Neural cell (in vitro differentiated cells): ENCODE results near the gene SLC1A2. TPM values are rescaled to one million over a fixed set of nuclear protein-coding genes. Genes with fewer than 3 reads are reported as not detected.

ENCODE experiments used
- H2AFZ ChIP-seq: fragments of 200-600, 300-800 bp; sonication (generic), shearing (Covaris generic); 2 replicates; pipeline ENCODE4 v1.6.0; 2014; ENCODE audit warnings: low read depth, mild to moderate bottlenecking, antibody characterized with exemption, low read length, moderate library complexity
- H3F3A ChIP-seq: fragments of 200-600 bp; shearing (Covaris generic); 2 replicates; pipeline ENCODE4 v1.6.1; 2016; ENCODE audit warnings: mild to moderate bottlenecking, moderate library complexity, mixed read lengths, antibody characterized with exemption, low read length; ENCODE audit not compliant: insufficient read depth, poor library complexity, severe bottlenecking
- H3K27ac ChIP-seq: fragments of 200-600, 300-800 bp; sonication (generic), shearing (Covaris generic); 2 replicates; pipeline ENCODE4 v1.5.1; 2014; ENCODE audit warnings: mild to moderate bottlenecking, low read length, moderate library complexity
- H3K27me3 ChIP-seq: fragments of 300-800, 200-600 bp; sonication (generic), shearing (Covaris generic); 2 replicates; pipeline ENCODE4 v1.6.0; 2014; ENCODE audit warnings: mild to moderate bottlenecking, low read depth, low read length, moderate library complexity; ENCODE audit not compliant: insufficient read depth
- H3K36me3 ChIP-seq: fragments of 300-800, 200-600 bp; sonication (generic), shearing (Covaris generic); 2 replicates; pipeline ENCODE4 v1.5.1; 2014; ENCODE audit warnings: mild to moderate bottlenecking, antibody characterized with exemption, low read length, moderate library complexity; ENCODE audit not compliant: insufficient read depth
- H3K4me2 ChIP-seq: fragments of 300-800, 200-600 bp; sonication (generic), shearing (Covaris generic); 2 replicates; pipeline ENCODE4 v1.6.0; 2014; ENCODE audit warnings: mild to moderate bottlenecking, low read length
- H3K4me3 ChIP-seq: fragments of 300-800, 200-600 bp; sonication (generic), shearing (Covaris generic); 2 replicates; pipeline ENCODE4 v1.5.1; 2014; ENCODE audit warnings: mild to moderate bottlenecking, low read length, moderate library complexity
- H3K79me2 ChIP-seq: fragments of 200-600 bp; shearing (Covaris generic); replicated peaks from 2 replicates; pipeline ENCODE4 v1.6.0; 2014; ENCODE audit warnings: mild to moderate bottlenecking, low read length, moderate library complexity; ENCODE audit not compliant: insufficient read depth
- H3K9ac ChIP-seq: fragments of 300-800, 200-600 bp; sonication (generic), shearing (Covaris generic); 2 replicates; pipeline ENCODE4 v1.6.1; 2016; ENCODE audit warnings: mild to moderate bottlenecking, low read length, mixed read lengths
- H3K9me2 ChIP-seq: fragments of 200-600 bp; shearing (Covaris generic); 2 replicates; pipeline ENCODE4 v1.6.1; 2016; ENCODE audit warnings: mild to moderate bottlenecking, low read length, mixed read lengths; ENCODE audit not compliant: insufficient read depth
- H3K9me3 ChIP-seq: fragments of 200-600, 300-800 bp; sonication (generic), shearing (Covaris generic); 2 replicates; pipeline ENCODE4 v1.6.1; 2016; ENCODE audit warnings: mild to moderate bottlenecking, mixed run types, low read length, moderate library complexity, mixed read lengths
- H4K20me1 ChIP-seq: fragments of 200-600 bp; shearing (Covaris generic); 2 replicates; pipeline ENCODE4 v1.6.1; 2016; ENCODE audit warnings: mild to moderate bottlenecking, mixed run types; ENCODE audit not compliant: insufficient read depth
- CTCF ChIP-seq: fragments of 450-650 bp; IDR thresholded peaks from 2 replicates; pipeline ENCODE4 v1.5.1; 2014; ENCODE audit warnings: antibody characterized with exemption, mild to moderate bottlenecking, moderate library complexity; ENCODE audit not compliant: poor library complexity, severe bottlenecking
- EP300 ChIP-seq: fragments of 450-650 bp; conservative IDR thresholded peaks from 2 replicates; pipeline ENCODE4 v1.6.1; 2014; ENCODE audit warnings: antibody characterized with exemption, mild to moderate bottlenecking, moderate library complexity; ENCODE audit not compliant: poor library complexity, severe bottlenecking
- EZH2 ChIP-seq: fragments of 200-600, 300-800 bp; shearing (Covaris generic), sonication (generic); IDR thresholded peaks from 2 replicates; pipeline ENCODE4 v1.6.1; 2014; ENCODE audit warnings: antibody characterized with exemption, low read length, borderline replicate concordance, mild to moderate bottlenecking; ENCODE audit not compliant: insufficient read depth, poor library complexity, severe bottlenecking
- MXI1 ChIP-seq: fragments of 450-650 bp; conservative IDR thresholded peaks from 2 replicates; pipeline ENCODE4 v1.6.1; 2014; ENCODE audit warnings: antibody characterized with exemption, mild to moderate bottlenecking; ENCODE audit not compliant: poor library complexity, severe bottlenecking
- POLR2AphosphoS5 ChIP-seq: IDR thresholded peaks from 2 replicates; pipeline ENCODE4 v1.6.1; 2012
- RAD21 ChIP-seq: fragments of 450-650 bp; conservative IDR thresholded peaks from 2 replicates; pipeline ENCODE4 v1.6.1; 2014; ENCODE audit warnings: antibody characterized with exemption, mild to moderate bottlenecking, moderate library complexity
- SMC3 ChIP-seq: fragments of 450-650 bp; conservative IDR thresholded peaks from 2 replicates; pipeline ENCODE4 v1.6.1; 2014; ENCODE audit warnings: antibody characterized with exemption, mild to moderate bottlenecking, moderate library complexity; ENCODE audit not compliant: poor library complexity
- TAF1 ChIP-seq: IDR thresholded peaks from 2 replicates; pipeline ENCODE4 v1.6.1; 2012; ENCODE audit warnings: low read depth
- polyA plus RNA-seq: library from polyadenylated mRNA; depleted of rRNA; stranded (reverse); fragments of >200 nt; gene quantifications from 2 replicates; pipeline ENCODE4 v1.2.3, GENCODE V29; 2014
- TF ChIP-seq, protein P1 (sequence below): IDR thresholded peaks from 2 replicates; pipeline ENCODE4 v1.6.1; 2012; ENCODE audit warnings: borderline replicate concordance

Gene SLC1A2
- polyA plus RNA-seq, 1 donor from 2014 or later = 134 TPM

DNA sequence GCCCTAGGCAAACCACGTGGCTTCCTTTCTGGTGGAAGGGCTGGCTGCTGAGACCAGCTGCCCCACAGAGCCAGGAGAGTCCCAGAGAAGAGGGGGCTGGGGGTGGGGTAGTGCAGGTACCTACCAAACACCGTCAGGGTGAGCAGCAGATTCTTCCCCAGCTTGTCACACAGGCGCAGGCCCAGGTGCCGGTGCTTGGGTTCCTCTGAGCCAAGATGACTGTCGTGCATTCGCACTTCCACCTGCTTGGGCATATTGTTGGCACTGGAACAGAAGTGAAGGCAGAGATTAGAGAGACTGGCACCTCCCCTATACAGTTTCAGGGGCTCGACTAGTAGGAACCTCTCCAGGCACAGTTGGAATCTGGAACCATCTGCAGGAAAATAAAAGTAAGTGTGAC is 102.1 kb downstream of the SLC1A2 start:
- Histone ChIP-seq H3K27me3 (no peaks in the 10 kb centered on the region), H3K9ac (no peak overlapping the region), H3K4me2 (no peak overlapping the region), H3K9me2 (no peaks in the 10 kb centered on the region), H3F3A (no peaks in the 10 kb centered on the region), H2AFZ (no peak overlapping the region), H3K36me3 (no peaks in the 10 kb centered on the region), H3K79me2 (no peaks in the 10 kb centered on the region), H4K20me1 (no peaks in the 10 kb centered on the region), H3K27ac (no peak overlapping the region), H3K9me3 (no peaks in the 10 kb centered on the region), H3K4me3 (no peak overlapping the region)
- TF ChIP-seq EZH2 (no peak), POLR2AphosphoS5 (no peak), TAF1 (no peak), CTCF (no peak), RAD21 (no peak), MXI1 (no peak), SMC3 (no peak), EP300 (no peak)
- TF ChIP-seq, protein P1, sequence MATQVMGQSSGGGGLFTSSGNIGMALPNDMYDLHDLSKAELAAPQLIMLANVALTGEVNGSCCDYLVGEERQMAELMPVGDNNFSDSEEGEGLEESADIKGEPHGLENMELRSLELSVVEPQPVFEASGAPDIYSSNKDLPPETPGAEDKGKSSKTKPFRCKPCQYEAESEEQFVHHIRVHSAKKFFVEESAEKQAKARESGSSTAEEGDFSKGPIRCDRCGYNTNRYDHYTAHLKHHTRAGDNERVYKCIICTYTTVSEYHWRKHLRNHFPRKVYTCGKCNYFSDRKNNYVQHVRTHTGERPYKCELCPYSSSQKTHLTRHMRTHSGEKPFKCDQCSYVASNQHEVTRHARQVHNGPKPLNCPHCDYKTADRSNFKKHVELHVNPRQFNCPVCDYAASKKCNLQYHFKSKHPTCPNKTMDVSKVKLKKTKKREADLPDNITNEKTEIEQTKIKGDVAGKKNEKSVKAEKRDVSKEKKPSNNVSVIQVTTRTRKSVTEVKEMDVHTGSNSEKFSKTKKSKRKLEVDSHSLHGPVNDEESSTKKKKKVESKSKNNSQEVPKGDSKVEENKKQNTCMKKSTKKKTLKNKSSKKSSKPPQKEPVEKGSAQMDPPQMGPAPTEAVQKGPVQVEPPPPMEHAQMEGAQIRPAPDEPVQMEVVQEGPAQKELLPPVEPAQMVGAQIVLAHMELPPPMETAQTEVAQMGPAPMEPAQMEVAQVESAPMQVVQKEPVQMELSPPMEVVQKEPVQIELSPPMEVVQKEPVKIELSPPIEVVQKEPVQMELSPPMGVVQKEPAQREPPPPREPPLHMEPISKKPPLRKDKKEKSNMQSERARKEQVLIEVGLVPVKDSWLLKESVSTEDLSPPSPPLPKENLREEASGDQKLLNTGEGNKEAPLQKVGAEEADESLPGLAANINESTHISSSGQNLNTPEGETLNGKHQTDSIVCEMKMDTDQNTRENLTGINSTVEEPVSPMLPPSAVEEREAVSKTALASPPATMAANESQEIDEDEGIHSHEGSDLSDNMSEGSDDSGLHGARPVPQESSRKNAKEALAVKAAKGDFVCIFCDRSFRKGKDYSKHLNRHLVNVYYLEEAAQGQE = no peak

GRCh38 chr11:35316161-35316560 is 103.2 kb downstream of the SLC1A2 start:
- TF ChIP-seq CTCF = no peak
- no peak for TF ChIP-seq EZH2
- Histone ChIP-seq H3K27me3 (no peaks in the 10 kb centered on the region), H3K79me2 (no peaks in the 10 kb centered on the region), H3F3A (no peaks in the 10 kb centered on the region), H3K4me2 (no peak overlapping the region), H3K27ac (no peak overlapping the region), H2AFZ (no peak overlapping the region), H4K20me1 (no peaks in the 10 kb centered on the region), H3K9me2 (no peaks in the 10 kb centered on the region), H3K4me3 (no peak overlapping the region), H3K9ac (no peak overlapping the region), H3K9me3 (no peaks in the 10 kb centered on the region), H3K36me3 (no peaks in the 10 kb centered on the region)
